GM23338 (cell line): ENCODE measurements around the gene PRELID2.

Source experiments
- CREB1 ChIP-seq: fragments of 250-450 bp; sonication (Bioruptor Pico); IDR thresholded peaks from 2 replicates; pipeline ENCODE4 v1.5.0; 2020; ENCODE audit warnings: low read depth, mild to moderate bottlenecking, moderate library complexity
- ETS1 ChIP-seq: IDR thresholded peaks from 2 replicates; pipeline ENCODE4 v1.6.1; 2016; ENCODE audit warnings: antibody characterized with exemption
- EZH2 ChIP-seq: fragments of 200-600 bp; sonication (generic); IDR thresholded peaks from one replicate; pipeline ENCODE4 v1.8.0; 2017; ENCODE audit warnings: antibody characterized with exemption, mild to moderate bottlenecking, low read depth; ENCODE audit not compliant: unreplicated experiment
- EZH2phosphoT487 ChIP-seq: fragments of 200-600 bp; sonication (generic); IDR thresholded peaks from one replicate; pipeline ENCODE4 v1.8.1; 2018; ENCODE audit warnings: antibody characterized with exemption; ENCODE audit not compliant: unreplicated experiment
- JUNB ChIP-seq: IDR thresholded peaks from one replicate; pipeline ENCODE4 v1.6.1; 2016; ENCODE audit warnings: antibody characterized with exemption; ENCODE audit not compliant: unreplicated experiment
- POLR2AphosphoS5 ChIP-seq: IDR thresholded peaks from 2 replicates; pipeline ENCODE4 v1.6.1; 2016; ENCODE audit warnings: antibody characterized with exemption, low read depth
- STAT1 ChIP-seq: IDR thresholded peaks from one replicate; pipeline ENCODE4 v1.6.1; 2016; ENCODE audit warnings: antibody characterized with exemption; ENCODE audit not compliant: unreplicated experiment
- TF ChIP-seq, protein P1 (sequence below), 2 experiments: fragments of 200-600 bp in 1 of 2; sonication (generic) in 1 of 2; conservative IDR thresholded peaks; 2 replicates each; pipeline versions ENCODE4 v1.5.1 to v1.6.1; 2016 to 2017; ENCODE audit warnings: antibody characterized with exemption in 2 of 2, low read depth in 2 of 2, mild to moderate bottlenecking in 2 of 2, moderate library complexity in 1 of 2

DNA sequence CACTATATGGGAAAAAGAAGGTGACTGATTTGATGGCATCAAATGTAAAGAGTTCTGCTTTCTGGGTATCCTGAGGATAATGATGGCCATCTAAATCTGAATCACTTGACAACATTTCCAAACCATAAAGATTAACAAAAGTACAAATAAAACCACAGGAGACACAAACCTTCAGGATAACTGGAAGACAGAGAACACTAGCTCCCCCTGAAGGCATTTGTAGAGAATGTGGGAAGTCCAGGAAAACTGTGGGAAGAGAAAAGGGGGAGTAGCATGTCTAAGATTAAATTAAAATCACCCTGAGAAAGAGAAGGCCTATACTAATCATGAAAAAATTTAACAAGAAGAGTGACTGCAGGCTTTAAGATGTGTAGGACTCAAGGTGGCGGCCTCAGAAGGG is 116.2 kb downstream of the PRELID2 start:
- TF ChIP-seq, protein P1, sequence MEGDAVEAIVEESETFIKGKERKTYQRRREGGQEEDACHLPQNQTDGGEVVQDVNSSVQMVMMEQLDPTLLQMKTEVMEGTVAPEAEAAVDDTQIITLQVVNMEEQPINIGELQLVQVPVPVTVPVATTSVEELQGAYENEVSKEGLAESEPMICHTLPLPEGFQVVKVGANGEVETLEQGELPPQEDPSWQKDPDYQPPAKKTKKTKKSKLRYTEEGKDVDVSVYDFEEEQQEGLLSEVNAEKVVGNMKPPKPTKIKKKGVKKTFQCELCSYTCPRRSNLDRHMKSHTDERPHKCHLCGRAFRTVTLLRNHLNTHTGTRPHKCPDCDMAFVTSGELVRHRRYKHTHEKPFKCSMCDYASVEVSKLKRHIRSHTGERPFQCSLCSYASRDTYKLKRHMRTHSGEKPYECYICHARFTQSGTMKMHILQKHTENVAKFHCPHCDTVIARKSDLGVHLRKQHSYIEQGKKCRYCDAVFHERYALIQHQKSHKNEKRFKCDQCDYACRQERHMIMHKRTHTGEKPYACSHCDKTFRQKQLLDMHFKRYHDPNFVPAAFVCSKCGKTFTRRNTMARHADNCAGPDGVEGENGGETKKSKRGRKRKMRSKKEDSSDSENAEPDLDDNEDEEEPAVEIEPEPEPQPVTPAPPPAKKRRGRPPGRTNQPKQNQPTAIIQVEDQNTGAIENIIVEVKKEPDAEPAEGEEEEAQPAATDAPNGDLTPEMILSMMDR (conservative IDR thresholded peaks at IDR 0.05; ENCODE audit: low read depth in 2 of 2): peak; percentile 66 to 69
- no peak for TF ChIP-seq CREB1 (CRISPR knock-in tag)
- no peak for TF ChIP-seq EZH2
- no peak for TF ChIP-seq EZH2phosphoT487
- TF ChIP-seq STAT1: no peak
- TF ChIP-seq POLR2AphosphoS5: no peak
- TF ChIP-seq JUNB: no peak
- no peak for TF ChIP-seq ETS1
